ENCODE data around the gene KLHL29.

DNA sequence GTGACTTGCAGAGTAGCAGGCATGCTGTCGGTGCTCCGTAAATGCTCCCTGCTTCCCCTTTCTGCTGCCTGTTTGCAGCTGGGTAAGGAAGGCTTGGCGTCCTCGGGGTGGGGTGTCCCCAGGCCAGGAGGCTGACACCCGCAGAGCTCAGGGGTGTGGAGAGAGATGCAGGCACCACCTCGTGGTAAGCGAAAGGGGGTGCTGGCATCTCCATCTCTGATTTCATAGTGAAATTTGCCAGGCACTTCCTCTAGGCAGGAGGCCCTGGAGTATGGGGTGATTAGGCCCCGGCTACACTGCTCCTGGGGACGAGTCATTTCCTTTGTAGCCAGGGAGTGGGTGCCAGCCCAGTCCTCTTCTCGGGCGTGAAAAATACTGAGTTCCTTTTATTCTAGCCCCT lies 160.4 kb downstream of the KLHL29 start:
- TF ChIP-seq, protein P1, sequence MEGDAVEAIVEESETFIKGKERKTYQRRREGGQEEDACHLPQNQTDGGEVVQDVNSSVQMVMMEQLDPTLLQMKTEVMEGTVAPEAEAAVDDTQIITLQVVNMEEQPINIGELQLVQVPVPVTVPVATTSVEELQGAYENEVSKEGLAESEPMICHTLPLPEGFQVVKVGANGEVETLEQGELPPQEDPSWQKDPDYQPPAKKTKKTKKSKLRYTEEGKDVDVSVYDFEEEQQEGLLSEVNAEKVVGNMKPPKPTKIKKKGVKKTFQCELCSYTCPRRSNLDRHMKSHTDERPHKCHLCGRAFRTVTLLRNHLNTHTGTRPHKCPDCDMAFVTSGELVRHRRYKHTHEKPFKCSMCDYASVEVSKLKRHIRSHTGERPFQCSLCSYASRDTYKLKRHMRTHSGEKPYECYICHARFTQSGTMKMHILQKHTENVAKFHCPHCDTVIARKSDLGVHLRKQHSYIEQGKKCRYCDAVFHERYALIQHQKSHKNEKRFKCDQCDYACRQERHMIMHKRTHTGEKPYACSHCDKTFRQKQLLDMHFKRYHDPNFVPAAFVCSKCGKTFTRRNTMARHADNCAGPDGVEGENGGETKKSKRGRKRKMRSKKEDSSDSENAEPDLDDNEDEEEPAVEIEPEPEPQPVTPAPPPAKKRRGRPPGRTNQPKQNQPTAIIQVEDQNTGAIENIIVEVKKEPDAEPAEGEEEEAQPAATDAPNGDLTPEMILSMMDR (IDR thresholded peaks at IDR 0.05): no peak
- no peak for TF ChIP-seq POLR2A (IDR thresholded peaks at IDR 0.05)
